Vagina (tissue), 2 donors: ENCODE measurements around the gene SUGCT. TPM values are rescaled to one million over a fixed set of nuclear protein-coding genes. Genes with fewer than 3 reads are reported as not detected.

Experiments
- DNase-seq, 2 donors: peaks; one replicate each; pipeline ENCODE4 v3.0.0-alpha.2; 2017; ENCODE audit errors: extremely low spot score in 2 of 2
- H3K27ac ChIP-seq: fragments of 200-600 bp; sonication (generic); one replicate; pipeline ENCODE4 v1.5.1; 2019
- H3K27me3 ChIP-seq: fragments of 200-600 bp; sonication (generic); one replicate; pipeline ENCODE4 v1.5.1; 2019
- H3K36me3 ChIP-seq, 2 donors: fragments of 200-600 bp; sonication (generic); one replicate each; pipeline ENCODE4 v1.5.1; 2017 to 2019
- H3K4me1 ChIP-seq: fragments of 200-600 bp; sonication (generic); one replicate; pipeline ENCODE4 v1.5.1; 2019
- H3K4me3 ChIP-seq, 2 donors: fragments of 200-600 bp; sonication (generic); 1 replicate in 1 of 2; 2 replicates in 1 of 2; pipeline ENCODE4 v1.5.1; 2016 to 2019
- H3K9me3 ChIP-seq: fragments of 200-600 bp; sonication (generic); one replicate; pipeline ENCODE4 v1.5.1; 2019
- CTCF ChIP-seq, 3 experiments: fragments of 450-650 bp in 2 of 3; fragments of 200-600 bp in 1 of 3; sonication (generic) in 1 of 3; IDR thresholded peaks; one replicate each; pipeline ENCODE4 v1.5.1; 2017 to 2019; ENCODE audit warnings: antibody characterized with exemption in 3 of 3, mild to moderate bottlenecking in 2 of 3, moderate library complexity in 2 of 3
- POLR2A ChIP-seq, 2 donors: fragments of 450-650 bp; IDR thresholded peaks; one replicate each; pipeline ENCODE4 v1.6.1; 2017; ENCODE audit warnings: antibody characterized with exemption in 2 of 2, mild to moderate bottlenecking in 2 of 2, moderate library complexity in 2 of 2
- POLR2AphosphoS5 ChIP-seq, 2 donors: sonication (generic); formaldehyde crosslinking; IDR thresholded peaks; one replicate each; pipeline ENCODE4 v1.9.0; 2017; ENCODE audit warnings: antibody characterized with exemption in 2 of 2, mild to moderate bottlenecking in 2 of 2, low read depth in 1 of 2; ENCODE audit not compliant: insufficient read depth in 1 of 2
- intact Hi-C: fragments of 100-400 bp; cut with DNase I; formaldehyde crosslinking; loops from one replicate; pipeline ENCODE4 v1.15.1; 2023
- total RNA-seq: library from RNA; depleted of rRNA; stranded (reverse); fragments of >200 nt; gene quantifications from one replicate; pipeline ENCODE4 v1.2.3, GENCODE V29; 2016

SUGCT gene
- total RNA-seq, 1 donor from 2014 or later = 2.2 TPM

GRCh38 chr7:40843338-40843985, 708.7 kb downstream of the SUGCT start:
- Histone ChIP-seq H3K9me3 (no peaks in the 10 kb centered on the region), H3K27ac (no peak overlapping the region), H3K36me3 (no peaks in the 10 kb centered on the region), H3K4me3 (no peak overlapping the region), H3K4me1 (no peaks in the 10 kb centered on the region), H3K27me3 (no peaks in the 10 kb centered on the region)
- intact Hi-C loops = no loop called here
- DNase-seq = no peak
- TF ChIP-seq CTCF (IDR thresholded peaks at IDR 0.05) (no peak), POLR2A (IDR thresholded peaks at IDR 0.05) (no peak), POLR2AphosphoS5 (IDR thresholded peaks at IDR 0.05; ENCODE audit: insufficient read depth in 1 of 2, low read depth in 1 of 2) (no peak)

DNA sequence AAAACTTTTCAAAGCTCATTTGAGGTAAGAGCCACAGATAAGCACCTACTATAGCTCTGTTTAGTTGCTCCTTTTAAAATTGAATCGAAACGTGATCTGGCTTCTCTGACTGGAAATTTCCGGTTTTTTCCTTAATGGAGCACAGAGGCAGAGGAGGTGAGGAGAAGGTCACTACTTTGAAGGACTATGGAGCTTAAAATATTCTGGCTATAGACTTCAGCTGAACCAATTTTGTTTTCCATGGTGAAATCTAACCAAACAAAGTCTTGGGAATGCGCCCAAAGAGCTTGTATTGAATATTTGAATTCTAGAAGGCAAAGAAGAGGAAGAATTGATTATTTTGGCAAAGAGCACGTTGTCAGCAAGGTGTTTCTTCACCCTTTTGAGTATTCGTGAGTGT, 711.1 kb downstream of the SUGCT start:
- intact Hi-C loops = no loop called here
- Histone ChIP-seq H3K9me3 (no peaks in the 10 kb centered on the region), H3K4me1 (no peaks in the 10 kb centered on the region)

GRCh38 chr7:40847921-40848320, 713.1 kb downstream of the SUGCT start:
- no peak for DNase-seq
- no peaks in the 10 kb centered on the region for H3K27me3 ChIP-seq
- H3K4me3 ChIP-seq = no peak overlapping the region
- H3K4me1 ChIP-seq = no peaks in the 10 kb centered on the region
- intact Hi-C loops = no loop called here
- TF ChIP-seq POLR2A (IDR thresholded peaks at IDR 0.05) (no peak), POLR2AphosphoS5 (IDR thresholded peaks at IDR 0.05; ENCODE audit: insufficient read depth in 1 of 2, low read depth in 1 of 2) (no peak), CTCF (IDR thresholded peaks at IDR 0.05) (no peak)
- no peak overlapping the region for H3K27ac ChIP-seq
- no peaks in the 10 kb centered on the region for H3K36me3 ChIP-seq
- no peaks in the 10 kb centered on the region for H3K9me3 ChIP-seq

More for the DNA sequence above, 711.1 kb downstream of the SUGCT start:
- no peak for DNase-seq
- Histone ChIP-seq H3K4me3 (no peak overlapping the region), H3K27me3 (no peaks in the 10 kb centered on the region), H3K27ac (no peak overlapping the region), H3K36me3 (no peaks in the 10 kb centered on the region)
- TF ChIP-seq POLR2A (IDR thresholded peaks at IDR 0.05) (no peak), CTCF (IDR thresholded peaks at IDR 0.05) (no peak), POLR2AphosphoS5 (IDR thresholded peaks at IDR 0.05; ENCODE audit: insufficient read depth in 1 of 2, low read depth in 1 of 2) (no peak)

GRCh38 chr7:40848541-40849221, 713.9 kb downstream of the SUGCT start:
- no peaks in the 10 kb centered on the region for H3K36me3 ChIP-seq
- TF ChIP-seq POLR2A (IDR thresholded peaks at IDR 0.05) (no peak), POLR2AphosphoS5 (IDR thresholded peaks at IDR 0.05; ENCODE audit: insufficient read depth in 1 of 2, low read depth in 1 of 2) (no peak), CTCF (IDR thresholded peaks at IDR 0.05) (no peak)
- intact Hi-C loops = no loop called here

DNA sequence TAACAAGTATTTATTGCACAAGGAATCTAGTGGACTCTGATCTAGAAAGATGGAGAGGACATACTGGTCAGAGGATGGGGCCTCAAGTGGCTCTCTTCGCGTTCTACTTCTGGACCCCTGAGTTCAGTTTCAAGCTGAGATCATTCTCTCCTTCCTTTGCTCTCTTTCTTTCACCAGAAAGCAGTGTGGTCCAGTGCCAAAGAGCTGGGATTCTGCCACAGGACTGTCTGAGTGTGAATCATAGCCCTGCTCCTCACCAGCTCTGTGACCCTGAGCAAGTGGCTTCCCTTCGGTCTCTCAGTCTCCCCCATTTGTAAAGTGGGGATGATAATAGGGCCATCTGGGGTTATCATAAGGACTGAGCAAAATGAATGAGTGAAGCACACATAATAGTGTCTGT, 715.2 kb downstream of the SUGCT start:
- Histone ChIP-seq H3K4me3 (no peak overlapping the region), H3K9me3 (no peaks in the 10 kb centered on the region), H3K4me1 (no peaks in the 10 kb centered on the region), H3K27me3 (no peaks in the 10 kb centered on the region), H3K36me3 (no peaks in the 10 kb centered on the region), H3K27ac (no peak overlapping the region)
- TF ChIP-seq POLR2A (IDR thresholded peaks at IDR 0.05) (no peak), POLR2AphosphoS5 (IDR thresholded peaks at IDR 0.05; ENCODE audit: insufficient read depth in 1 of 2, low read depth in 1 of 2) (no peak), CTCF (IDR thresholded peaks at IDR 0.05) (no peak)
- intact Hi-C loops = no loop called here
- no peak for DNase-seq

More at GRCh38 chr7:40848541-40849221, 713.9 kb downstream of the SUGCT start:
- Histone ChIP-seq H3K9me3 (no peaks in the 10 kb centered on the region), H3K27me3 (no peaks in the 10 kb centered on the region), H3K27ac (no peak overlapping the region), H3K4me3 (no peak overlapping the region), H3K4me1 (no peaks in the 10 kb centered on the region)
- no peak for DNase-seq
